ENCODE results near the gene SEMA4F. TPM values are rescaled to one million over a fixed set of nuclear protein-coding genes. Genes with fewer than 3 reads are reported as not detected.

Gene SEMA4F
- polyA plus RNA-seq, 1 experiment, result 10.2 TPM

GRCh38 chr2:74693668-74694067 is 39.6 kb downstream of the SEMA4F start:
- POLR2A ChIA-PET, result no interaction called here
- Histone ChIP-seq H3K4me3 (ENCODE audit: low read depth, low read length) (no peak overlapping the region), H3K27me3 (ENCODE audit: control insufficient read depth, insufficient read depth, low read length) (peaks cover 4% of the 10 kb centered on the region), H3K36me3 (ENCODE audit: control insufficient read depth, insufficient read depth, low read length) (no peaks in the 10 kb centered on the region)
- DNase-seq (ENCODE audit: low read depth), result no peak
- TF ChIP-seq CTCF (IDR thresholded peaks at IDR 0.05; ENCODE audit: insufficient read depth, low read depth, low read length), result no peak
- CTCF ChIA-PET, result interaction anchor here (0.6 to 1.0 kb wide), 2 partner anchors 370 to 776 kb away, joined by 3 read pairs; no protein-coding TSS in a partner anchor

GRCh38 chr2:74694281-74694680 is 40.2 kb downstream of the SEMA4F start:
- no peak for DNase-seq (ENCODE audit: low read depth)
- Histone ChIP-seq H3K27me3 (ENCODE audit: control insufficient read depth, insufficient read depth, low read length) (peaks cover 2% of the 10 kb centered on the region), H3K4me3 (ENCODE audit: low read depth, low read length) (no peak overlapping the region), H3K36me3 (ENCODE audit: control insufficient read depth, insufficient read depth, low read length) (no peaks in the 10 kb centered on the region)
- POLR2A ChIA-PET, result no interaction called here
- CTCF ChIA-PET, result interaction anchor here (0.6 to 1.7 kb wide), 6 partner anchors 9 to 775 kb away, joined by 3 to 29 read pairs (median 3); no protein-coding TSS in a partner anchor
- TF ChIP-seq CTCF (IDR thresholded peaks at IDR 0.05; ENCODE audit: insufficient read depth, low read depth, low read length), result no peak

GRCh38 chr2:74695663-74696062 is 41.6 kb downstream of the SEMA4F start:
- Histone ChIP-seq H3K27me3 (ENCODE audit: control insufficient read depth, insufficient read depth, low read length) (peaks cover 5% of the 10 kb centered on the region), H3K36me3 (ENCODE audit: control insufficient read depth, insufficient read depth, low read length) (no peaks in the 10 kb centered on the region), H3K4me3 (ENCODE audit: low read depth, low read length) (no peak overlapping the region)
- DNase-seq (ENCODE audit: low read depth), result no peak
- TF ChIP-seq CTCF (IDR thresholded peaks at IDR 0.05; ENCODE audit: insufficient read depth, low read depth, low read length), result no peak
- ChIA-PET CTCF (interaction anchor here (1.6 to 1.7 kb wide), 2 partner anchors 141 to 180 kb away, joined by 3 to 29 read pairs; no protein-coding TSS in a partner anchor), POLR2A (no interaction called here)

- Histone ChIP-seq H3K36me3 (ENCODE audit: control insufficient read depth, insufficient read depth, low read length) (no peaks in the 10 kb centered on the region), H3K27me3 (ENCODE audit: control insufficient read depth, insufficient read depth, low read length) (peaks cover 6% of the 10 kb centered on the region), H3K4me3 (ENCODE audit: low read depth, low read length) (no peak overlapping the region)
- ChIA-PET CTCF (no interaction called here), POLR2A (no interaction called here)
- no peak for DNase-seq (ENCODE audit: low read depth)
- no peak for TF ChIP-seq CTCF (IDR thresholded peaks at IDR 0.05; ENCODE audit: insufficient read depth, low read depth, low read length)
Measured at GRCh38 chr2:74696829-74697228, 42.8 kb downstream of the SEMA4F start.

- CTCF ChIA-PET, result interaction anchor here (0.7 to 4.9 kb wide), 5 partner anchors 9 to 351 kb away, joined by 3 to 28 read pairs (median 7); no protein-coding TSS in a partner anchor
- no peak overlapping the region for H3K4me3 ChIP-seq (ENCODE audit: low read depth, low read length)
- peaks cover 3% of the 10 kb centered on the region for H3K27me3 ChIP-seq (ENCODE audit: control insufficient read depth, insufficient read depth, low read length)
- TF ChIP-seq CTCF (IDR thresholded peaks at IDR 0.05; ENCODE audit: insufficient read depth, low read depth, low read length), result no peak
- no peaks in the 10 kb centered on the region for H3K36me3 ChIP-seq (ENCODE audit: control insufficient read depth, insufficient read depth, low read length)
- DNase-seq (ENCODE audit: low read depth), result no peak
- POLR2A ChIA-PET, result interaction anchor here (0.6 kb wide), 1 partner anchor 14 kb away, joined by 4 read pairs; no protein-coding TSS in a partner anchor
Measured at GRCh38 chr2:74700643-74701372, 46.8 kb downstream of the SEMA4F start.

All from BJ (cell line).